ENCODE results near the gene FGG.

FGG gene

DNA sequence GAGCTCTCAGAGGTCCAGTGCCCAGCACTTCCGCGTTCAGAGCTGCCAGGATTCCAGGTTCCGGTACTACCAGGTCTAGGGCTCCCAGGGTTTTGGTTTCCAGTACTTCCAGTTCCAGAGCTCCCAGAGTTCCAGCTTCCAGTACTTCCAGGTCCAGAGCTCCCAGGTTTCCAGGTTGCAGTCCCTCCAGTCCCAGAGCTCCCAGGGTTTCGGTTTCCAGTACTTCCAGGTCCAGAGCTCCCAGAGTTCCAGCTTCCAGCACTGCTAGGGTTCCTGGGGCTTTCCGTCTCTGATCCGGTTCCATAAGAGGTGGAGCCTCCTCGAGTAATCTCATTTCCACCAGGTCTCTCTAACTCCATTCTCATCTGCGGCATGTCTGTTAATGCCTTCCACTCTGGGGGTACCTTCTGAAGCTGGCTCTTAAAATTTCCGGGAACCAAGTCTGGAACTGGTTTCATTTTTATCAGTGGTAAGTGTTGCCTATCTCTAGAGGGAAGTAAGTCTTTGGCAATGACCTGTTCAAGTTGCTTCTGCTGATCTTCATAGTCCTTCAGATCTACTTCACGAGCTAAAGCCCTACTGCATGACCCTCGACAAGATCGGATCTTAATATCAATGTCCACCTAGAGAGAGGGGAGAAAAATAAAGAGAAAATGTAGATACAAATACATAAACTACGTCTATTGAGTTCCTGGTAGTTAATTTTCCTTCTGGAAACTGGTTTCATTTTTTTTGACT lies 26.0 kb downstream of the FGG start:
- Histone ChIP-seq H2AFZ (ENCODE audit: low read length) (no peak overlapping the region), H3K23ac (ENCODE audit: low read depth, low read length, poor library complexity) (no peak overlapping the region), H2BK12ac (ENCODE audit: low read length) (no peak overlapping the region), H3K14ac (ENCODE audit: low read length) (no peak overlapping the region), H2BK5ac (ENCODE audit: low read length) (no peak overlapping the region), H2BK15ac (ENCODE audit: low read length) (no peak overlapping the region), H3K4me3 (ENCODE audit: low read length in 2 of 2) (no peak overlapping the region), H3K18ac (ENCODE audit: low read length) (no peak overlapping the region), H3K27ac (replicated peaks; ENCODE audit: low read length) (no peak overlapping the region), H2BK120ac (ENCODE audit: low read depth, low read length) (no peak overlapping the region), H3K36me3 (replicated peaks in 1 of 2; ENCODE audit: control insufficient read depth in 2 of 2, insufficient read depth in 2 of 2, low read length in 2 of 2) (no peaks in the 10 kb centered on the region), H2AK5ac (ENCODE audit: low read depth, low read length) (no peak overlapping the region), H3K79me1 (ENCODE audit: low read depth, low read length) (no peaks in the 10 kb centered on the region), H4K91ac (ENCODE audit: low read depth, low read length, poor library complexity) (no peak overlapping the region), H3K4me1 (ENCODE audit: control insufficient read depth in 2 of 2, insufficient read depth in 1 of 2, low read depth in 1 of 2, low read length in 2 of 2) (peaks cover 0 to 8% of the 10 kb centered on the region in 2 donors), H3K27me3 (ENCODE audit: control insufficient read depth in 3 of 3, insufficient read depth in 3 of 3, low read depth in 1 of 3, low read length in 3 of 3) (peaks cover 0 to 7% (median 0%) of the 10 kb centered on the region in 3 experiments), H3K9me3 (replicated peaks in 1 of 2; ENCODE audit: control insufficient read depth in 2 of 2, insufficient read depth in 1 of 2, low read depth in 1 of 2, low read length in 2 of 2) (no peaks in the 10 kb centered on the region), H3K4me2 (ENCODE audit: insufficient read depth, low read length, poor library complexity, severe bottlenecking) (no peak overlapping the region), H3K4ac (ENCODE audit: low read length) (no peak overlapping the region), H3K9ac (ENCODE audit: low read depth, low read length, poor library complexity) (no peak overlapping the region), H4K8ac (ENCODE audit: low read depth, low read length) (no peak overlapping the region)
- WGBS, 2 donors (ENCODE audit: extremely low coverage in 2 of 2, insufficient read length in 2 of 2, insufficient replicate concordance in 1 of 2), result no CpG with 5 or more reads among the region's 13 CpGs
- no peak for DNase-seq (ENCODE audit: low spot score)

DNA sequence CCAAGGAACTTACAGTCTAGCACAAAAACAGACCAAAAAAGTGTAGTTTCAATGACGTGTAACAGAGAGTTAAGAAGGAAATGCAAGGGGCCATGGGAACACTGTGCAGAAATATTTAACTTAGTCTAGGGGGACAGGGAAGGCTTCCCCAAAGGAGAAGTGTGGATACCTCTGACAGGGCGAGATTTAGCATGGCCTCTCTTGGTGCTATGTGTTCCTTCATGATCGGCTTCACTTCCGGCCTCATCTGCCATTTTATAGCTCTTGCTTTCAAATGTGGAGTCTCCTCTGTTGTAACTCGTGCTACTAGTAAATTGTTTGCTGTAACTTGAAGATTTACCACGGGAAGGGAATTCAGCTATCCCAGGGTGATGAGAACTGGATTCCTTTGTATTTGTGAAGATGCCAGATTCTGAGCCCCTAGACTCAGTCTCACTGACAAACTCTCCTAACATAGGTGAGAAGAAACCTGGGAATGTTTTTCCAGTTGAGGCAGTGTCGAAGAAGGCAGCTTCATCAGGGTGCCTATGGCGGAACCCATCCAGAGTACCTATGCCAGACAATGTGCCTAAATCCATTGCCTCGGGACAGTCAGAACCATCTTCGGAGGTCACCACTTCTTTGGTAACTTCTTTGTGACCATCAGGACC lies 27.0 kb downstream of the FGG start:
- WGBS, 2 donors (ENCODE audit: extremely low coverage in 2 of 2, insufficient read length in 2 of 2, insufficient replicate concordance in 1 of 2), result no CpG with 5 or more reads among the region's 10 CpGs
- no peak overlapping the region for H2BK5ac ChIP-seq (ENCODE audit: low read length)
- no peak overlapping the region for H2BK12ac ChIP-seq (ENCODE audit: low read length)
- no peak overlapping the region for H3K4me3 ChIP-seq (ENCODE audit: low read length in 2 of 2)
- no peak overlapping the region for H3K18ac ChIP-seq (ENCODE audit: low read length)
- H2BK120ac ChIP-seq (ENCODE audit: low read depth, low read length), result no peak overlapping the region
- H3K9me3 ChIP-seq (replicated peaks in 1 of 2; ENCODE audit: control insufficient read depth in 2 of 2, insufficient read depth in 1 of 2, low read depth in 1 of 2, low read length in 2 of 2), result no peaks in the 10 kb centered on the region
- H2AK5ac ChIP-seq (ENCODE audit: low read depth, low read length), result no peak overlapping the region
- no peaks in the 10 kb centered on the region for H3K36me3 ChIP-seq (replicated peaks in 1 of 2; ENCODE audit: control insufficient read depth in 2 of 2, insufficient read depth in 2 of 2, low read length in 2 of 2)
- H3K14ac ChIP-seq (ENCODE audit: low read length), result no peak overlapping the region
- H3K27me3 ChIP-seq (ENCODE audit: control insufficient read depth in 3 of 3, insufficient read depth in 3 of 3, low read depth in 1 of 3, low read length in 3 of 3), result peaks cover 0 to 6% (median 0%) of the 10 kb centered on the region in 3 experiments
- H3K23ac ChIP-seq (ENCODE audit: low read depth, low read length, poor library complexity), result no peak overlapping the region
- no peak for DNase-seq (ENCODE audit: low spot score)
- H3K9ac ChIP-seq (ENCODE audit: low read depth, low read length, poor library complexity), result no peak overlapping the region
- peaks cover 0 to 6% of the 10 kb centered on the region in 2 donors for H3K4me1 ChIP-seq (ENCODE audit: control insufficient read depth in 2 of 2, insufficient read depth in 1 of 2, low read depth in 1 of 2, low read length in 2 of 2)
- H3K79me1 ChIP-seq (ENCODE audit: low read depth, low read length), result no peaks in the 10 kb centered on the region
- H3K4me2 ChIP-seq (ENCODE audit: insufficient read depth, low read length, poor library complexity, severe bottlenecking), result no peak overlapping the region
- no peak overlapping the region for H3K4ac ChIP-seq (ENCODE audit: low read length)
- no peak overlapping the region for H4K91ac ChIP-seq (ENCODE audit: low read depth, low read length, poor library complexity)
- H2BK15ac ChIP-seq (ENCODE audit: low read length), result no peak overlapping the region
- no peak overlapping the region for H4K8ac ChIP-seq (ENCODE audit: low read depth, low read length)
- no peak overlapping the region for H3K27ac ChIP-seq (replicated peaks; ENCODE audit: low read length)
- H2AFZ ChIP-seq (ENCODE audit: low read length), result no peak overlapping the region

DNA sequence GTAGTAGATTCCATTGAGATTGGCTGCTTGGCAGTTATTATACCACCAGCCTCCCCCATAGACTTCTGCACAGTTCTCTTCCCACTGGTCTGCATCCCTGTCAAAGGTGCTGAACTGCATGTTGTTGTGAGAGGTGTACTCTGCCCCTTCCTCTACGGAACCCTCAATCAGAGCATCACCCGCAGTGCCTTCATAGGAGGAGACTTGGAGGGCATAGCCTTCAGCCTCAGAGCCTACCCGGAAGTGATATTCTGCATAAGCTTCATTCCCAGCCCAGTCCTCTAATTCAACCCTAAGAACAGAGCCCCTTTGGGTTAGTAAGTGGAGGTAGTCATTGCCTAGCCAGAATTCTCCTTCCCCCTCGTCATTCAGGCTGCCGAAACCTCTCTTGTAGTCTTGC lies 28.2 kb downstream of the FGG start:
- no peak overlapping the region for H3K4me3 ChIP-seq (ENCODE audit: low read length in 2 of 2)
- no peak overlapping the region for H3K14ac ChIP-seq (ENCODE audit: low read length)
- H3K4ac ChIP-seq (ENCODE audit: low read length), result no peak overlapping the region
- H2BK15ac ChIP-seq (ENCODE audit: low read length), result no peak overlapping the region
- no peak overlapping the region for H4K8ac ChIP-seq (ENCODE audit: low read depth, low read length)
- no peak overlapping the region for H3K4me2 ChIP-seq (ENCODE audit: insufficient read depth, low read length, poor library complexity, severe bottlenecking)
- peaks cover 0 to under 1% of the 10 kb centered on the region in 2 donors for H3K4me1 ChIP-seq (ENCODE audit: control insufficient read depth in 2 of 2, insufficient read depth in 1 of 2, low read depth in 1 of 2, low read length in 2 of 2)
- H3K36me3 ChIP-seq (replicated peaks in 1 of 2; ENCODE audit: control insufficient read depth in 2 of 2, insufficient read depth in 2 of 2, low read length in 2 of 2), result no peaks in the 10 kb centered on the region
- H2BK120ac ChIP-seq (ENCODE audit: low read depth, low read length), result no peak overlapping the region
- no peak overlapping the region for H3K27ac ChIP-seq (replicated peaks; ENCODE audit: low read length)
- no peaks in the 10 kb centered on the region for H3K9me3 ChIP-seq (replicated peaks in 1 of 2; ENCODE audit: control insufficient read depth in 2 of 2, insufficient read depth in 1 of 2, low read depth in 1 of 2, low read length in 2 of 2)
- no peak overlapping the region for H2BK12ac ChIP-seq (ENCODE audit: low read length)
- peaks cover 0 to 4% (median 0%) of the 10 kb centered on the region in 3 experiments for H3K27me3 ChIP-seq (ENCODE audit: control insufficient read depth in 3 of 3, insufficient read depth in 3 of 3, low read depth in 1 of 3, low read length in 3 of 3)
- DNase-seq (ENCODE audit: low spot score), result no peak
- H4K91ac ChIP-seq (ENCODE audit: low read depth, low read length, poor library complexity), result no peak overlapping the region
- H3K9ac ChIP-seq (ENCODE audit: low read depth, low read length, poor library complexity), result no peak overlapping the region
- no CpG with 5 or more reads among the region's 5 CpGs for WGBS, 2 donors (ENCODE audit: extremely low coverage in 2 of 2, insufficient read length in 2 of 2, insufficient replicate concordance in 1 of 2)
- H3K79me1 ChIP-seq (ENCODE audit: low read depth, low read length), result peaks cover 1% of the 10 kb centered on the region
- H2AFZ ChIP-seq (ENCODE audit: low read length), result no peak overlapping the region
- no peak overlapping the region for H2AK5ac ChIP-seq (ENCODE audit: low read depth, low read length)
- H3K18ac ChIP-seq (ENCODE audit: low read length), result no peak overlapping the region
- no peak overlapping the region for H3K23ac ChIP-seq (ENCODE audit: low read depth, low read length, poor library complexity)
- no peak overlapping the region for H2BK5ac ChIP-seq (ENCODE audit: low read length)

DNA sequence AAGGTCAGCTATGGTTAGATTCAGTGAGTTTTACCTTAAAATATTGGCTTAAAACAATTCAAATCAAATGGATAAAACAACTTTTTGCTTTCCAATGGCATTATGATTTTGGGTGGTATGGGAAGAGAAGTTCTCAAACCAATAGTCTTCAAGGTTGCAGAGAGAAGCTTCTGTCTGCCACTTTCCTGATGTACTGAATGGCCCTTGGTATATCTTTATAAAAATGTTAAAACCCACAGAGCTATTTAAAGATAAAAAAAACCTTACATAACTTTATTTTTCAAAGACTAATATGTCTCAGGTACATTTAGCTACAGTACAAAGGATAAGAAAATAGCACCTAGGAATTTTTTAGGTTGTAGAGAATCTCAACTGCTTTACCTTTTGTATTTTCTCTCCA lies 28.8 kb downstream of the FGG start:
- Histone ChIP-seq H2BK15ac (ENCODE audit: low read length) (no peak overlapping the region), H3K4ac (ENCODE audit: low read length) (no peak overlapping the region), H4K91ac (ENCODE audit: low read depth, low read length, poor library complexity) (no peak overlapping the region), H3K18ac (ENCODE audit: low read length) (no peak overlapping the region), H2BK5ac (ENCODE audit: low read length) (no peak overlapping the region), H3K27me3 (ENCODE audit: control insufficient read depth in 3 of 3, insufficient read depth in 3 of 3, low read depth in 1 of 3, low read length in 3 of 3) (peaks cover 0 to 4% (median 0%) of the 10 kb centered on the region in 3 experiments), H2BK120ac (ENCODE audit: low read depth, low read length) (no peak overlapping the region), H3K14ac (ENCODE audit: low read length) (no peak overlapping the region), H2BK12ac (ENCODE audit: low read length) (no peak overlapping the region), H3K4me3 (ENCODE audit: low read length in 2 of 2) (no peak overlapping the region), H3K27ac (replicated peaks; ENCODE audit: low read length) (no peak overlapping the region), H3K79me1 (ENCODE audit: low read depth, low read length) (peaks cover 1% of the 10 kb centered on the region), H3K9ac (ENCODE audit: low read depth, low read length, poor library complexity) (no peak overlapping the region), H3K4me1 (ENCODE audit: control insufficient read depth in 2 of 2, insufficient read depth in 1 of 2, low read depth in 1 of 2, low read length in 2 of 2) (no peaks in the 10 kb centered on the region), H3K4me2 (ENCODE audit: insufficient read depth, low read length, poor library complexity, severe bottlenecking) (no peak overlapping the region), H2AFZ (ENCODE audit: low read length) (no peak overlapping the region), H2AK5ac (ENCODE audit: low read depth, low read length) (no peak overlapping the region), H3K36me3 (replicated peaks in 1 of 2; ENCODE audit: control insufficient read depth in 2 of 2, insufficient read depth in 2 of 2, low read length in 2 of 2) (no peaks in the 10 kb centered on the region), H3K9me3 (replicated peaks in 1 of 2; ENCODE audit: control insufficient read depth in 2 of 2, insufficient read depth in 1 of 2, low read depth in 1 of 2, low read length in 2 of 2) (no peaks in the 10 kb centered on the region), H3K23ac (ENCODE audit: low read depth, low read length, poor library complexity) (no peak overlapping the region), H4K8ac (ENCODE audit: low read depth, low read length) (no peak overlapping the region)
- DNase-seq (ENCODE audit: low spot score), result no peak
